Upper lobe of left lung (tissue), 4 donors: ENCODE measurements around the gene CASP3.
"Not testable (repeated sequence)": the region's sequence is repeated elsewhere in the genome, so short reads cannot be mapped to it uniquely, and the experiment has no call there.

Experiments used
- CTCF ChIP-seq, 6 experiments: fragments of 450-650 bp in 4 of 6; fragments of 200-600 bp in 2 of 6; sonication (generic) in 2 of 6; IDR thresholded peaks; one replicate each; pipeline ENCODE4 v1.5.1; 2016 to 2019; ENCODE audit warnings: antibody characterized with exemption in 6 of 6
- EP300 ChIP-seq, 4 donors: sonication (generic); formaldehyde crosslinking; IDR thresholded peaks; one replicate each; pipeline ENCODE4 v1.5.1; 2017; ENCODE audit warnings: antibody characterized with exemption in 4 of 4, control low read depth in 2 of 4
- POLR2AphosphoS5 ChIP-seq, 2 donors: sonication (generic); formaldehyde crosslinking; IDR thresholded peaks; one replicate each; pipeline ENCODE4 v1.5.1; 2017; ENCODE audit warnings: antibody characterized with exemption in 2 of 2

DNA sequence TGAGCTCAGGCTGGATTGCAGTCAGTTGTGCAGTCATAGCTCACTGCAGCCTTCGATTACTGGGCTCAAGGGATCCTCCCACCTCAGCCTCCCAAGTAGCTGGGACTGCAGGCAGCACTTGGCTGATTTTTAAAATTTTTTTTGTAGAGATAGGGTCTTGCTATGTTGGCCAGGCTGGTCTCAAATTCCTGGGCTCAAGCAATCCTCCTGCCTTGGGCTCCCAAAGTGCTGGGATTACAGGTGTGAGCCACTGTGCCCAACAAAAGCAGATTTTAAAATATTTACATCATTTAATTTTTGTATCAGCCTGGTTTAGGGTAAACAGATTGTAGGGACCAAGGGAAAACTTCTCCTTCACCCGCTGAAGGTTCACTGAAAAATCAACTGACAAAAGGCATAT lies 33.1 kb downstream of the CASP3 start:
- TF ChIP-seq POLR2AphosphoS5, EP300, CTCF (IDR thresholded peaks at IDR 0.05): not testable (repeated sequence)
